ENCODE measurements around the gene CGN.

Gene CGN

GRCh38 chr1:151510957-151511635 is at the start of gene CGN:
TSS of gene CGN (plus strand) at chr1:151511387. CDS start at chr1:151518520, 7,133 bp downstream.
- H3K36me3 ChIP-seq (ENCODE audit: insufficient read depth, low read length) = no peaks in the 10 kb centered on the region
- peak within 1 kb of the TSS; percentile 88 for H3K4me3 ChIP-seq (ENCODE audit: low read length)
- H3K27me3 ChIP-seq (ENCODE audit: insufficient read depth, low read length) = no peaks in the 10 kb centered on the region

GRCh38 chr1:151461694-151462093 is 49.5 kb upstream of the CGN start:
- Histone ChIP-seq H2AFZ (ENCODE audit: low read depth, low read length) (no peak overlapping the region), H3K27me3 (ENCODE audit: insufficient read depth, low read length) (no peaks in the 10 kb centered on the region), H3K36me3 (ENCODE audit: insufficient read depth, low read length) (no peaks in the 10 kb centered on the region), H3K4me3 (ENCODE audit: low read length) (no peak overlapping the region), H3K4me1 (ENCODE audit: insufficient read depth, low read length) (peaks cover 15% of the 10 kb centered on the region), H3K9me3 (ENCODE audit: low read length) (no peaks in the 10 kb centered on the region)

More at GRCh38 chr1:151510957-151511635, at the start of gene CGN:
- peaks cover 31% of the 10 kb centered on the region for H3K4me1 ChIP-seq (ENCODE audit: insufficient read depth, low read length)
- no peaks in the 10 kb centered on the region for H3K9me3 ChIP-seq (ENCODE audit: low read length)
- H2AFZ ChIP-seq (ENCODE audit: low read depth, low read length) = peak within 1 kb of the TSS; percentile 88

GRCh38 chr1:151465026-151465425 is 46.2 kb upstream of the CGN start:
- Histone ChIP-seq H3K9me3 (ENCODE audit: low read length) (no peaks in the 10 kb centered on the region), H3K4me1 (ENCODE audit: insufficient read depth, low read length) (peaks cover 2% of the 10 kb centered on the region), H2AFZ (ENCODE audit: low read depth, low read length) (no peak overlapping the region), H3K4me3 (ENCODE audit: low read length) (no peak overlapping the region), H3K36me3 (ENCODE audit: insufficient read depth, low read length) (no peaks in the 10 kb centered on the region), H3K27me3 (ENCODE audit: insufficient read depth, low read length) (no peaks in the 10 kb centered on the region)

GRCh38 chr1:151472856-151473731 is 38.1 kb upstream of the CGN start:
- Histone ChIP-seq H2AFZ (ENCODE audit: low read depth, low read length) (no peak overlapping the region), H3K36me3 (ENCODE audit: insufficient read depth, low read length) (no peaks in the 10 kb centered on the region), H3K4me3 (ENCODE audit: low read length) (no peak overlapping the region), H3K27me3 (ENCODE audit: insufficient read depth, low read length) (no peaks in the 10 kb centered on the region), H3K4me1 (ENCODE audit: insufficient read depth, low read length) (peaks cover 4% of the 10 kb centered on the region), H3K9me3 (ENCODE audit: low read length) (no peaks in the 10 kb centered on the region)

- Histone ChIP-seq H3K4me3 (ENCODE audit: low read length) (no peak overlapping the region), H3K4me1 (ENCODE audit: insufficient read depth, low read length) (peaks cover 4% of the 10 kb centered on the region), H2AFZ (ENCODE audit: low read depth, low read length) (peak overlapping the region; percentile 76), H3K9me3 (ENCODE audit: low read length) (no peaks in the 10 kb centered on the region), H3K27me3 (ENCODE audit: insufficient read depth, low read length) (no peaks in the 10 kb centered on the region), H3K36me3 (ENCODE audit: insufficient read depth, low read length) (no peaks in the 10 kb centered on the region)
Measured at GRCh38 chr1:151474745-151475144, 36.4 kb upstream of the CGN start.

GRCh38 chr1:151475175-151475574 is 36.0 kb upstream of the CGN start:
- Histone ChIP-seq H3K36me3 (ENCODE audit: insufficient read depth, low read length) (no peaks in the 10 kb centered on the region), H2AFZ (ENCODE audit: low read depth, low read length) (peak overlapping the region; percentile 76), H3K4me1 (ENCODE audit: insufficient read depth, low read length) (peaks cover 4% of the 10 kb centered on the region), H3K4me3 (ENCODE audit: low read length) (no peak overlapping the region), H3K27me3 (ENCODE audit: insufficient read depth, low read length) (no peaks in the 10 kb centered on the region), H3K9me3 (ENCODE audit: low read length) (no peaks in the 10 kb centered on the region)

- Histone ChIP-seq H3K27me3 (ENCODE audit: insufficient read depth, low read length) (no peaks in the 10 kb centered on the region), H3K36me3 (ENCODE audit: insufficient read depth, low read length) (no peaks in the 10 kb centered on the region), H2AFZ (ENCODE audit: low read depth, low read length) (no peak overlapping the region), H3K4me1 (ENCODE audit: insufficient read depth, low read length) (peaks cover 4% of the 10 kb centered on the region), H3K9me3 (ENCODE audit: low read length) (no peaks in the 10 kb centered on the region), H3K4me3 (ENCODE audit: low read length) (no peak overlapping the region)
Measured at GRCh38 chr1:151476083-151476482, 35.1 kb upstream of the CGN start.

GRCh38 chr1:151477066-151477465 is 34.1 kb upstream of the CGN start:
- Histone ChIP-seq H3K4me1 (ENCODE audit: insufficient read depth, low read length) (peaks cover 4% of the 10 kb centered on the region), H3K27me3 (ENCODE audit: insufficient read depth, low read length) (no peaks in the 10 kb centered on the region), H3K36me3 (ENCODE audit: insufficient read depth, low read length) (no peaks in the 10 kb centered on the region), H3K9me3 (ENCODE audit: low read length) (no peaks in the 10 kb centered on the region), H2AFZ (ENCODE audit: low read depth, low read length) (no peak overlapping the region), H3K4me3 (ENCODE audit: low read length) (no peak overlapping the region)

GRCh38 chr1:151478140-151478812 is 32.9 kb upstream of the CGN start:
- peaks cover 4% of the 10 kb centered on the region for H3K4me1 ChIP-seq (ENCODE audit: insufficient read depth, low read length)
- no peaks in the 10 kb centered on the region for H3K36me3 ChIP-seq (ENCODE audit: insufficient read depth, low read length)
- H3K4me3 ChIP-seq (ENCODE audit: low read length) = no peak overlapping the region
- H3K27me3 ChIP-seq (ENCODE audit: insufficient read depth, low read length) = no peaks in the 10 kb centered on the region
- H3K9me3 ChIP-seq (ENCODE audit: low read length) = no peaks in the 10 kb centered on the region
- no peak overlapping the region for H2AFZ ChIP-seq (ENCODE audit: low read depth, low read length)

GRCh38 chr1:151478923-151479322 is 32.3 kb upstream of the CGN start:
- no peaks in the 10 kb centered on the region for H3K9me3 ChIP-seq (ENCODE audit: low read length)

GRCh38 chr1:151479462-151479861 is 31.7 kb upstream of the CGN start:
- no peak overlapping the region for H2AFZ ChIP-seq (ENCODE audit: low read depth, low read length)
- no peak overlapping the region for H3K4me3 ChIP-seq (ENCODE audit: low read length)
- no peaks in the 10 kb centered on the region for H3K27me3 ChIP-seq (ENCODE audit: insufficient read depth, low read length)
- no peaks in the 10 kb centered on the region for H3K9me3 ChIP-seq (ENCODE audit: low read length)
- H3K36me3 ChIP-seq (ENCODE audit: insufficient read depth, low read length) = no peaks in the 10 kb centered on the region
- H3K4me1 ChIP-seq (ENCODE audit: insufficient read depth, low read length) = peaks cover 3% of the 10 kb centered on the region

More at GRCh38 chr1:151478923-151479322, 32.3 kb upstream of the CGN start:
- Histone ChIP-seq H3K4me1 (ENCODE audit: insufficient read depth, low read length) (peaks cover 4% of the 10 kb centered on the region), H3K4me3 (ENCODE audit: low read length) (no peak overlapping the region), H3K36me3 (ENCODE audit: insufficient read depth, low read length) (no peaks in the 10 kb centered on the region), H3K27me3 (ENCODE audit: insufficient read depth, low read length) (no peaks in the 10 kb centered on the region), H2AFZ (ENCODE audit: low read depth, low read length) (no peak overlapping the region)

GRCh38 chr1:151482017-151482416 is 29.2 kb upstream of the CGN start:
- Histone ChIP-seq H3K36me3 (ENCODE audit: insufficient read depth, low read length) (no peaks in the 10 kb centered on the region), H3K4me3 (ENCODE audit: low read length) (no peak overlapping the region), H2AFZ (ENCODE audit: low read depth, low read length) (no peak overlapping the region), H3K4me1 (ENCODE audit: insufficient read depth, low read length) (no peaks in the 10 kb centered on the region), H3K27me3 (ENCODE audit: insufficient read depth, low read length) (no peaks in the 10 kb centered on the region), H3K9me3 (ENCODE audit: low read length) (no peaks in the 10 kb centered on the region)

- H3K36me3 ChIP-seq (ENCODE audit: insufficient read depth, low read length) = no peaks in the 10 kb centered on the region
- H3K4me1 ChIP-seq (ENCODE audit: insufficient read depth, low read length) = no peaks in the 10 kb centered on the region
- H3K27me3 ChIP-seq (ENCODE audit: insufficient read depth, low read length) = no peaks in the 10 kb centered on the region
Measured at GRCh38 chr1:151485685-151486255, 25.4 kb upstream of the CGN start.

More at GRCh38 chr1:151485685-151486255, 25.4 kb upstream of the CGN start:
- no peaks in the 10 kb centered on the region for H3K9me3 ChIP-seq (ENCODE audit: low read length)
- no peak overlapping the region for H3K4me3 ChIP-seq (ENCODE audit: low read length)
- H2AFZ ChIP-seq (ENCODE audit: low read depth, low read length) = no peak overlapping the region

Data from neuron (in vitro differentiated cells).